ENCODE measurements around the gene SMIM34. TPM values are rescaled to one million over a fixed set of nuclear protein-coding genes. Genes with fewer than 3 reads are reported as not detected.
"Not testable (repeated sequence)": the region's sequence is repeated elsewhere in the genome, so short reads cannot be mapped to it uniquely, and the experiment has no call there.

Gene SMIM34
- total RNA-seq, 1 donor from 2014 or later: not detected

DNA sequence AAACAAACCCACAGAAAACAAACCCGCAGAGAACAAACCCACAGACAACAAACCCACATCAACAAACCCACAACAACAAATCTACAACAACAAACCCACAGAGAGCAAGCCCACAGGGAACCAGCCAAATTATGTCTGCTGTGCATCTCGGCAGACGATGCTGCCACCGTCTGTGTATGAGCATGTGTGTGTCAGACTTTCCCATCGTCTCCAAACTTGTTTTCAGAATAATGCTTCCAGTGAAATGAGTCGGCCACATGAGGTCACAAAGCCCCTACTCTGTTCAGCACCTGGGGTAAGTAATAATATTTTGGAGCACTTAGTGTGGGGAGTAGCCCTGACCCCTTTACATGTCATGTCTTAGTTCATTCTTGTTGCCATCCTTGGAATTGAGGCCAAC lies 17.6 kb downstream of the SMIM34 start:
- H3K27me3 Mint-ChIP-seq (ENCODE audit: low read depth); H3K4me1 Mint-ChIP-seq (ENCODE audit: low read depth); H3K4me3 Mint-ChIP-seq (ENCODE audit: low read depth); DNase-seq (ENCODE audit: low spot score); H3K9me3 Mint-ChIP-seq; H3K36me3 Mint-ChIP-seq (ENCODE audit: low read depth); H3K27ac Mint-ChIP-seq; intact Hi-C loops (cut with micrococcal nuclease): not testable (repeated sequence)

DNA sequence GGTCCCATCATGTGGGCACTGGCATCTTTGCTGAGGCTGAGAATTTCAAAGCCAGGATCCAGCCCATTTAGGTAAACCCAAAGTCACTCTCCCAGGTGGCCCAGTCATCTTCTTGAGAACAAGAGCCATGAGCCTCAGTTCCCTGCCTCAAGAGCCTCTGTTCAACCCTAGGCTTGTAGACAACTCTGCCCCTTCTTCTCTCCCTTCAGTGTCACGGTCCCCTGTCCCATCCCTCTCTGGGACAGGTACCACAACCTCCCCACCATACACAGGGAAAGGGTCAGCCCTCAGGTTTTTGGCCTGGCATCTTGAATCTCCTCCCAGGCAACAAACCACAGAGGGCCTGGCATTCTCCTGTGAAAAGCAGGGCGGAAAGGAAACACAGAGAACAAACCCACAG lies 18.1 kb downstream of the SMIM34 start:
- intact Hi-C loops (cut with micrococcal nuclease); H3K27me3 Mint-ChIP-seq (ENCODE audit: low read depth); DNase-seq (ENCODE audit: low spot score); H3K27ac Mint-ChIP-seq; H3K36me3 Mint-ChIP-seq (ENCODE audit: low read depth); H3K4me1 Mint-ChIP-seq (ENCODE audit: low read depth); H3K9me3 Mint-ChIP-seq; H3K4me3 Mint-ChIP-seq (ENCODE audit: low read depth): not testable (repeated sequence)

DNA sequence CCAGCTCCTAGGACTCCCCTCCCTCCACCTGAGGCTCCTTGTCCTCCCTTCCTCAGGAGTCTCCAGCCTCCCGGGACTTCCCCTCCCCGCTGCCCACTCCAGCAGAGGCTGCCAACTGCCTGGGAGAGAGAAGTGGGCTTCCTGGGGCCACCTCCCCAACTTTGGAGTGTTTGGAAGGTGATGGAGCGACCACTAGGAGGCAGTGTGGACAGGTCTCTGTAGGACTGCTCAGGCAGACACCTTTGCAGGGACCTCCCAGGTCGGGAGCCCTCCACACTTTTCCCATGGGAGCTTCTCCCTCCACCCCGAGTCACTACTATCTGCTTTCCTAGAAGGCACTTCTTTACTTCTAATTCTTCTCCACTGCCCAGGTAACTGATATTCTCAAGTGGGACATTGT lies 19.0 kb downstream of the SMIM34 start:
- H3K27me3 Mint-ChIP-seq (ENCODE audit: low read depth); H3K9me3 Mint-ChIP-seq; H3K27ac Mint-ChIP-seq; intact Hi-C loops (cut with micrococcal nuclease); H3K4me1 Mint-ChIP-seq (ENCODE audit: low read depth); DNase-seq (ENCODE audit: low spot score); H3K4me3 Mint-ChIP-seq (ENCODE audit: low read depth); H3K36me3 Mint-ChIP-seq (ENCODE audit: low read depth): not testable (repeated sequence)

DNA sequence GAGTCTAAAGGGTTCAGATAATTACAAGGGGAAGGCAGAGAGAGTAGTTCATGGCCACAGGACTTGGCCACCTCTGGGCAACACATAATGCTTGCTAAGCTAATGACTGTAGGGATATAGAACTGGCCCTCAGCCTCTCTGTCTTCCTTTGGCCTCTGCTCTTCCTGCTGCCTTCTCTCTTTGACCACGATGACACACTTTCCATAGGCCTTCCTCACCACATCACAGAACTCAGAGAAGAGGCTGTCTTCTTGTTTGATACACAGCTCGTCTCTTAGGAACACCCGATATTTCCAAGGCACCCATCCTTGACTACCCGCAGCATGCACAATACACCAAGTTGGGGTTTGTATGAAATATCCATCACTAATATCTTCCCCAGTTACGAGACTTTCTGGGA lies 23.2 kb downstream of the SMIM34 start:
- H3K27me3 Mint-ChIP-seq (ENCODE audit: low read depth); H3K9me3 Mint-ChIP-seq; H3K27ac Mint-ChIP-seq; H3K4me1 Mint-ChIP-seq (ENCODE audit: low read depth); H3K36me3 Mint-ChIP-seq (ENCODE audit: low read depth); intact Hi-C loops (cut with micrococcal nuclease); DNase-seq (ENCODE audit: low spot score); H3K4me3 Mint-ChIP-seq (ENCODE audit: low read depth): not testable (repeated sequence)

DNA sequence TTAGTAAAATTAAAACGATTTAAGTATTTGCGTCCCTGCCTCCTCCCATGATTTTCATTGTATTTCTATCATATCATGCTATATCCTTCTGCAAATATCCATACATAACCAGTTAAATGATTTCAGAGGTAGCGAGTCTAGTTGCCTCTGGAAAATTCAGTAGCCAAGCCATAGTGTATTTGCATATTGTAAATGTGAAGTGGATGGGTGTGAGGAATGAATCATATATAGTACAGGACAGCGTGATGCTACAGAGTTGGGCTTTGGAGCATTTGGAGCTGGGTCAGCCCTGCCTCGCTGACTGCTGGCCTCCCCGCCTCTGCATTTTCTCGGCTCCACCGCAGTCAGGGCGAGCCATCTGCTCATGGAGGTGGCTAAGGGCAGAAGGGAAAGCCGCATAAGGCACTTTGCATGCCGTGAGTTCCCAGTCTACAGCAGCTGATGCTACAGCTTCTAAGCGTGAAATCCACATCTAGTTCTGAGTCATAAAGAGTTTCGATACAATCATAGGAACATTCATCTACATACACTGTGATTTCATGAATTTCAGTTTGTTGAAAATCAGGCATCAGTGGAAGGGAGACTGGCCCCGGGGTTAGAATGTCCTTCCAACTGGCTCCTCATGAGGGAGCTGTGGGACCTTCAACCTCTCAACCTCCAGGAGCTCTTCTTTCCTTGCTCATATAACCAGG lies 39.9 kb downstream of the SMIM34 start:
- H3K27me3 Mint-ChIP-seq (ENCODE audit: low read depth); H3K9me3 Mint-ChIP-seq; H3K36me3 Mint-ChIP-seq (ENCODE audit: low read depth); H3K4me3 Mint-ChIP-seq (ENCODE audit: low read depth); H3K4me1 Mint-ChIP-seq (ENCODE audit: low read depth); DNase-seq (ENCODE audit: low spot score); H3K27ac Mint-ChIP-seq; intact Hi-C loops (cut with micrococcal nuclease): not testable (repeated sequence)

DNA sequence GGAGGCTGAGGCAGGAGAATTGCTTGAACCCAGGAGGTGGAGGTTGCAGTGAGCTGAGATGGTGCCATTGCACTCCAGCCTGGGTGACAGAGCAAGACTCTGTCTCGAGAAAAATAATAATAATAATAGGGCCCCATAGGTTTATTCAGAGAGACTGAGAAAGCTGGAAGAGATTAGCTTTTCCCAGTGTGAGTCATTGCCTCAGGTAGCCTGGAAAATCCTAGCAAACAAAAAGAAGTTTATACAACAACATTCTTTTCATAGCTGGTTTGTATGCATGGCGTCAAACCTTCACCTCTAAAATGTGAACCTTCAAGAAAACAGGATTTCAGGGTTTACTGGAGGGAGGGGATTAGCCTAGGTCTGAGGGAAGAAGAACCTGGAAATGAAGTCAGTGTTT lies 40.6 kb downstream of the SMIM34 start:
- H3K4me1 Mint-ChIP-seq (ENCODE audit: low read depth); H3K27ac Mint-ChIP-seq; H3K27me3 Mint-ChIP-seq (ENCODE audit: low read depth); intact Hi-C loops (cut with micrococcal nuclease); H3K36me3 Mint-ChIP-seq (ENCODE audit: low read depth); H3K9me3 Mint-ChIP-seq; H3K4me3 Mint-ChIP-seq (ENCODE audit: low read depth); DNase-seq (ENCODE audit: low spot score): not testable (repeated sequence)

DNA sequence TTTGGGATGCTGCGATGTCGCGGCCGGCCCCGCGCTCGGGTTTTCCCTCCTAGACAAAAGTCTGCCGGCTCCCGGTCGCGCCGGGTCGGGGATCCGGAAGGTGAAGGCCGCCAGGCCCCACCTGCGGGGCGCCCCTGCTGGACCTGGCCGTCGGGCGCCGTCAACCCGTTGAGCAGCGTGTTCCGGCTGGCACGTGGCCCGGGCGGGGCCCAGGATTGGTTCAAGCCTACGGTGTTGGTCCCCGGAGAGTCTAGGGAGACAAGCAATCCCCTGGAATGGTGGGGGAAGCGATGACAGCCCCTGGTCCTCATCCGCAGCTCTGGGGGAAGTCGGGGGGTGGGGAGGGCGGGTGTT lies 48.2 kb downstream of the SMIM34 start:
- H3K27me3 Mint-ChIP-seq (ENCODE audit: low read depth); H3K27ac Mint-ChIP-seq; intact Hi-C loops (cut with micrococcal nuclease); DNase-seq (ENCODE audit: low spot score); H3K9me3 Mint-ChIP-seq; H3K4me1 Mint-ChIP-seq (ENCODE audit: low read depth); H3K4me3 Mint-ChIP-seq (ENCODE audit: low read depth); H3K36me3 Mint-ChIP-seq (ENCODE audit: low read depth): not testable (repeated sequence)

DNA sequence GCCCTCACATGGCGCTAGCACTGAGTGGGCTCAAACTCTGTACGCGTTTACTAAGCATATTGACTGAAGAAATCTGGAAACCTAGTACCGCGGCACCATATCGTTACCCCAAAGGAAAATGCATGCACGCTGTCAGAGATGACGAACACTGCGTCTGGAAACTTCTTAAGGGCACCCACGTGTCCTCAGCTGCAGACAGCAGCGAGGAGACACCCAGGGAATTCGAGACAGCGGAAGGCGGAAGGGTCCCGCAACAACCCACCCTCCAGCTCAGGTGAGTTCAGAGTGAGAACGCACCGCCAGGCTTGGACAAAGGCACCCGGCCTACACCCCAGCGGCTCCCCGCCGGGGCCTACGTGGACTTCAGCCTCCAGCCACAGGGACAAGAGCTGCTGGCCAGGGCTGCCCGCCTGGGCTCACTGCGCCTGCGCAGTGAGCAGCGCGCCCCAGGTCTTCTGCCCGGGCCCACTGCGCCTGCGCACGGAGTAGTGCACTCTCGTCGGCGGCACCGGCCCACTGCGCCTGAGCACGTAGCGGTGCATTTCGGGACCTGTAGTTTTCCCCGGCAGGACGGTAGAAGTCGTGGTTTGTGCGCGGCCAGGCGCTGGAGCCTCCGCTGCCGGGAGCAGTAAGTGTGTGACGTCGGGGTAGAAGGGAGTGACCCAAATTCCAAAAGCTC lies 48.7 kb downstream of the SMIM34 start, which contains the start of gene SMIM11:
Gene SMIM11 (plus strand): TSS at position 568 of the 679 bp plus-strand sequence. CDS start 3,998 bp downstream, outside the sequence.
- DNase-seq (ENCODE audit: low spot score); intact Hi-C loops (cut with micrococcal nuclease); H3K36me3 Mint-ChIP-seq (ENCODE audit: low read depth); H3K9me3 Mint-ChIP-seq; H3K27me3 Mint-ChIP-seq (ENCODE audit: low read depth); H3K4me1 Mint-ChIP-seq (ENCODE audit: low read depth); H3K4me3 Mint-ChIP-seq (ENCODE audit: low read depth); H3K27ac Mint-ChIP-seq: not testable (repeated sequence)

DNA sequence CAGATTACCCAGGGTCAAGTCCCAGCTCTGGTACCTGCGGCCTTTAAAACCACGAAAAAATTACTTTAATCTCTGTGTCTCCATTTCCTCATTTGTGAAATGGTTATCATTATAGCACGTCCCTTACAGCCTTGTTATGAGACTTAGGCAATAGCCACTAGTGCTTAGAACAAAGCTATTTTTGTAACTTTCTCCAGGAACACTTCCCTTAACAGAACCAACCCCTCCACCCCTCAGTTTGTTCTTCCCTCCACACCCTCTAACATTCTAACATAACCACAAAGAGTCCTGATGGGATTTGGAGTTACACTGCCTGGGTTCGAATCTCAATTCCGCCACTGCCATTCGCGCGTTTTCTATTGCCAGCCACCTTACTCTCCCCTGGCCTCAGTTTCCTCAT lies 49.3 kb downstream of the SMIM34 start:
- H3K9me3 Mint-ChIP-seq; intact Hi-C loops (cut with micrococcal nuclease): not testable (repeated sequence)
- peaks cover 13% of the 10 kb centered on the region for H3K27me3 Mint-ChIP-seq (ENCODE audit: low read depth)

DNA sequence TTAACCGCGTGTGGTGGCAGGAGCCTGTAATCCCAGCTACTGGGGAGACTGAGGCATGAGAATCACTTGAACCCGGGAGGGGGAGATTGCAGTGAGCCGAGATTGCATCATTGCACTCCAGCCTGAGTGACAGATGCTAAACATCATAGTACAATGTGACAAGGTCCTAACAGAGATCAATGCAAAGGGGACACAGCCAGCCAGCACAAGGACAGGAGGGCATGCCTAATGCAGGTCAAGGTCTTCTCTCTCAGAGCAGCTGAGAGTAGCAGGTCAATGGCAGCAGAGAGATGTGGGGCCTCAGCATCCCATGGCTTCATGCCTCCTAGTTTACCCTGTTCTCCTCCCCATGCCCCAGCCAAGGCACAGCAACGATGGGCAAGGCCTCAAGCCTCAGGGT lies 51.4 kb downstream of the SMIM34 start:
- H3K4me1 Mint-ChIP-seq (ENCODE audit: low read depth): peaks cover 5% of the 10 kb centered on the region
- no peaks in the 10 kb centered on the region for H3K36me3 Mint-ChIP-seq (ENCODE audit: low read depth)
- no peaks in the 10 kb centered on the region for H3K9me3 Mint-ChIP-seq
- no peak overlapping the region for H3K4me3 Mint-ChIP-seq (ENCODE audit: low read depth)
- H3K27ac Mint-ChIP-seq: no peak overlapping the region
- peaks cover 19% of the 10 kb centered on the region for H3K27me3 Mint-ChIP-seq (ENCODE audit: low read depth)
- intact Hi-C loops (cut with micrococcal nuclease): no loop called here
- peak; percentile 5 for DNase-seq (ENCODE audit: low spot score)

More for the DNA sequence above, 49.3 kb downstream of the SMIM34 start:
- H3K27ac Mint-ChIP-seq; DNase-seq (ENCODE audit: low spot score); H3K4me3 Mint-ChIP-seq (ENCODE audit: low read depth); H3K4me1 Mint-ChIP-seq (ENCODE audit: low read depth); H3K36me3 Mint-ChIP-seq (ENCODE audit: low read depth): not testable (repeated sequence)

DNA sequence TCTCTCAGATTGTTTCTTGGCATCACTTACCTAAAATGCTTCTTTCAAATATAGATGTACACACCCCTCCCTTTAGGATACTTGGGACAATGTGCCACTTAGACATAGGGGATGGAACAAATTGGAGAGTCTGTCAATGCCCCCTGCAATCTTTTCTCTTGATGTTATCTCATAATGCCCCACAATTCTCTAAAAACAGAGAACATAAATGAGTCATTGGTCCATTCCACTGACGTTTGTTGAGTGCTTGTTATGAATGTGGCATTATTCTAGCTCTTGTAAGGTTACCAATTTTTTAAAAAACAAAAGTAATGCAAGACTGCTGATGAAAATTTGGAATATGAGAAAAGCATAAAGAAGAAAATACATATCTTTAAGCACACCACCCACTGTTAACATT lies 54.0 kb downstream of the SMIM34 start:
- DNase-seq (ENCODE audit: low spot score): no peak
- Mint-ChIP-seq H3K9me3 (no peaks in the 10 kb centered on the region), H3K27ac (no peak overlapping the region), H3K4me3 (ENCODE audit: low read depth) (no peak overlapping the region), H3K27me3 (ENCODE audit: low read depth) (peaks cover 19% of the 10 kb centered on the region), H3K36me3 (ENCODE audit: low read depth) (no peaks in the 10 kb centered on the region), H3K4me1 (ENCODE audit: low read depth) (peaks cover 5% of the 10 kb centered on the region)
- intact Hi-C loops (cut with micrococcal nuclease): no loop called here

All from activated T-helper 2 cell treated with anti-CD3 and anti-CD28 coated beads, Interferon-gamma antibody, Interleukin-2, Interleukin-4, amounts not matched to agents 10 μg/mL and 5 μg/mL and 100 μg/mL, durations not matched to agents 14 hours and 24 hours and 36 hours (primary cell).